ENCODE results near the gene AKAP12.
A peak's percentile ranks its signal among the peaks of the same experiment; 100 is the strongest.
"Not testable (repeated sequence)": the region's sequence is repeated elsewhere in the genome, so short reads cannot be mapped to it uniquely, and the experiment has no call there.

The AKAP12 gene

DNA sequence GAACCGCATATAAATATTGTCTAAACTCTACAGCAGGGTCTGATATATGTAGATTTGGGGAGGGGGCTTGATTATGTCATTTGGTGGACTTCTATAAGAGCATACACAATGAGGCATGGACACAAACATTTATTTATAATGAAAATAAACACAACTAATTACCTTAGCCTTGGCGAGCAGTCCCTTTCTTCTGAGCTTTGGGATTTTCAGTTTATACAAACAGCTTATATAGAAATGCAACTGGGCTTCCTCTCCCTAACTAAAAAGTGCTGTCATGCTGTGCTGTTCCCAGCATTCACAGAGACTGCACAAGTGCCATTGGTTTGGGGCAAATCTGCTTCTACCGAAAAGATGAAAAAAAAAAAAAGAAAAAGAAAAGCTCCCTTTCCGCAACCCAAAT, 69.9 kb downstream of the AKAP12 start:
- TF ChIP-seq, protein P1, sequence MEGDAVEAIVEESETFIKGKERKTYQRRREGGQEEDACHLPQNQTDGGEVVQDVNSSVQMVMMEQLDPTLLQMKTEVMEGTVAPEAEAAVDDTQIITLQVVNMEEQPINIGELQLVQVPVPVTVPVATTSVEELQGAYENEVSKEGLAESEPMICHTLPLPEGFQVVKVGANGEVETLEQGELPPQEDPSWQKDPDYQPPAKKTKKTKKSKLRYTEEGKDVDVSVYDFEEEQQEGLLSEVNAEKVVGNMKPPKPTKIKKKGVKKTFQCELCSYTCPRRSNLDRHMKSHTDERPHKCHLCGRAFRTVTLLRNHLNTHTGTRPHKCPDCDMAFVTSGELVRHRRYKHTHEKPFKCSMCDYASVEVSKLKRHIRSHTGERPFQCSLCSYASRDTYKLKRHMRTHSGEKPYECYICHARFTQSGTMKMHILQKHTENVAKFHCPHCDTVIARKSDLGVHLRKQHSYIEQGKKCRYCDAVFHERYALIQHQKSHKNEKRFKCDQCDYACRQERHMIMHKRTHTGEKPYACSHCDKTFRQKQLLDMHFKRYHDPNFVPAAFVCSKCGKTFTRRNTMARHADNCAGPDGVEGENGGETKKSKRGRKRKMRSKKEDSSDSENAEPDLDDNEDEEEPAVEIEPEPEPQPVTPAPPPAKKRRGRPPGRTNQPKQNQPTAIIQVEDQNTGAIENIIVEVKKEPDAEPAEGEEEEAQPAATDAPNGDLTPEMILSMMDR (conservative IDR thresholded peaks at IDR 0.05; ENCODE audit: low read depth, low read length): no peak
- no peak overlapping the region for H3K4me3 ChIP-seq (ENCODE audit: low read depth, low read length)
- DNase-seq (ENCODE audit: low read depth): no peak

- DNase-seq (ENCODE audit: low read depth): no peak
- TF ChIP-seq, protein P1 (conservative IDR thresholded peaks at IDR 0.05; ENCODE audit: low read depth, low read length): no peak
- H3K4me3 ChIP-seq (ENCODE audit: low read depth, low read length): no peak overlapping the region
Observed at GRCh38 chr6:151310279-151310678, 70.5 kb downstream of the AKAP12 start.

DNA sequence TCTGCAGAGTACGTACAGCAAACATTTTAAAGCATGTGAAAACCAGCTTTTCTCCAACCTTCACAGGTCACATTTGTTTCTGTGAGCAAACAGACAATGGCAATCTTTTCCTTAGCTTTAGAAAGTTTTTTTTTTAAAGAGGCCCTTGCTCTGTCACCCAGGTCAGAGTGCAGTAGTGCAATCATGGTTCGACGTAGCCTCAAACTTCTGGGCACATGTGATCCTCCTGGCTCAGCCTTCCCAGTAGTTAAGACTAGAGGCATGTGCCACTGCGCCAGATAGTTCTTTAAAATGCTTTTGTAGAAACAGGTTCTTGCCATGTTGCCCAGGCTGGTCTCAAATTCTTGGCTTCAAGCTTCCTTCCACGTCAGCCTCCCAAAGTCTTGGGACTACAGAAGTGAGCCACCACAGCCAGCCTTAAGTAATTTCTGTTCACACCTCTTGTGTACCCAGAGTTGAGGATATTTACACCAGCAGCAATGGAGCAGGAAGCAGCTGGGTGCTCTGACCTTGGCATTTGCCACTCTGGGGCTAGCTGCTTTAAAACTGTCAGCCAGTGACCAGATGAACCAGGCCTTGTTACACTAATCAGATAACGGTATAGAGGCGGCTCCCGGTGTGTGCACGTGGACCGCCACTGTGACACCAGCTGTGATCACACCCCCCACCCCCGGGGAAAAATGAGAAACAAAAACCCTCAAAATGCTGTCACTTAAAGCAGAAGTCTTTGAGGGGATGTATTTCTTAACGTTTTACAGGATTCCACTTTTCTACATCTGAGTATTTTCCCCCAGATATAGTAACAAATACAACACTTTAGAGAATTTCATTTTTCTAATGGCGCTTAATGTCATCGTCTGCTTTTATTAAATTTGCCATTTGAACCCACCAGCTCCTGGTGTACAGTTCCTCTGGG, 71.3 kb downstream of the AKAP12 start:
- no peak overlapping the region for H3K4me3 ChIP-seq (ENCODE audit: low read depth, low read length)
- DNase-seq (ENCODE audit: low read depth): no peak
- TF ChIP-seq, protein P1 (conservative IDR thresholded peaks at IDR 0.05; ENCODE audit: low read depth, low read length): no peak

GRCh38 chr6:151313066-151313491, 73.3 kb downstream of the AKAP12 start:
- TF ChIP-seq, protein P1 (conservative IDR thresholded peaks at IDR 0.05; ENCODE audit: low read depth, low read length): no peak
- no peak overlapping the region for H3K4me3 ChIP-seq (ENCODE audit: low read depth, low read length)
- peak; percentile 45 for DNase-seq (ENCODE audit: low read depth)

GRCh38 chr6:151315661-151316060, 75.9 kb downstream of the AKAP12 start:
- not testable (repeated sequence) for DNase-seq (ENCODE audit: low read depth)

GRCh38 chr6:151317103-151317994, 77.6 kb downstream of the AKAP12 start:
- DNase-seq (ENCODE audit: low read depth): peak; percentile 94
- TF ChIP-seq, protein P1 (conservative IDR thresholded peaks at IDR 0.05; ENCODE audit: low read depth, low read length): no peak
- H3K4me3 ChIP-seq (ENCODE audit: low read depth, low read length): no peak overlapping the region

More at GRCh38 chr6:151315661-151316060, 75.9 kb downstream of the AKAP12 start:
- H3K4me3 ChIP-seq (ENCODE audit: low read depth, low read length): not testable (repeated sequence)

- TF ChIP-seq, protein P1 (conservative IDR thresholded peaks at IDR 0.05; ENCODE audit: low read depth, low read length): no peak
- DNase-seq (ENCODE audit: low read depth): no peak
- no peak overlapping the region for H3K4me3 ChIP-seq (ENCODE audit: low read depth, low read length)
Observed at GRCh38 chr6:151317995-151318365, 78.2 kb downstream of the AKAP12 start.

All from choroid plexus epithelial cell (primary cell).